HG02759 (cell line): ENCODE results near the gene RAB1B.
A peak's percentile ranks its signal among the peaks of the same experiment; 100 is the strongest.
"Not testable (repeated sequence)": the region's sequence is repeated elsewhere in the genome, so short reads cannot be mapped to it uniquely, and the experiment has no call there.

ENCODE experiments used
- ATAC-seq: cut with Tn5 transposase; IDR thresholded peaks from one replicate; pipeline ENCODE4 v1.9.1; 2021; ENCODE audit warnings: mild to moderate bottlenecking, moderate library complexity; ENCODE audit not compliant: unreplicated experiment

Gene RAB1B

DNA sequence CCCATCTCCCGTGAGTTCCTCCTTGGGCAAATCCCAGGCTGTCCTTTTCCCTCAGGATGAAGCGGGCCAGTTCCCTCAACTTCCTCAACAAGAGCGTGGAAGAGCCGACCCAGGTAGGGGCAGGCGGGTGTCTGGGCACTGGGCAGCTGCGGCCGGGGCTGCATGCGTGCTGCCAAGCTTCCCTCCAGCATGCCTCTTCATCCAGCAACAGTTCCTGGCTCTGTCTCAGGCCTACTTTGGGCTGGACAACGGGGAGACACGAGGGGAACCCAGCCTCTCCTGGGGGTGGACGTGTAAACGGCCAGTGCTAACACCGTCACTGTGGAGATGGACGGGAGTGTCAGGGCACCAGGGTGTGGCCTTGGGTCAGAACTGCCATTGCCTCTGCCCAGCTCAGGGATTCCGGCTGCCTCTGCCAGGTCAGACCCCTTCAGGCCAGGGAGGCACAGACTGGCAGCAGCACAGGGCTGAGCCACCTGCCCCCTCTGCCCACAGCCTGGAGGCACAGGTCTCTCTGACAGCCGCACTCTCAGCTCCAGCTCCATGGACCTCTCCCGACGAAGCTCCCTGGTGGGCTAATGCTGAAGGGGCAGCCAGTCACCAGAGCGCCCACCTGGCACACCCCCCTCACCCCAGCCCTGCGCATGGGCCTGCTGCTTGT lies 1.9 kb upstream of the RAB1B start:
- no peak for ATAC-seq

DNA sequence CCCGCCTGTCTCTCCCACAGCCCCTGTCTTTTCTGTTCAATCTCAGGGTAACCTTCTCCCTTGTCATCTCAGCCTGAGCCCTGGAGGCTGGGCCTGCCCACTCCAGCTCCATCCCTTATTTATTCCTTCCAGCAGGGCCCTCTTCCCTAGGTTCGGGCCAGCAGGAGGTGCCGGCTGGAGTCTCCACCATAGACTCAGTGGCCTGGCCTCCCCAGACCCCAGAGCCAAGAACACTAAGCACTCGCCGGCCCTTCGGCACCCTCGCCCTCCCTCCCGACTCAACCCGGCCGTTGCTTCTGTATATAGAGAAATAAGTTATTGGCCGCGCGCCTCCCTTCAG lies 1.4 kb upstream of the RAB1B start:
- no peak for ATAC-seq

DNA sequence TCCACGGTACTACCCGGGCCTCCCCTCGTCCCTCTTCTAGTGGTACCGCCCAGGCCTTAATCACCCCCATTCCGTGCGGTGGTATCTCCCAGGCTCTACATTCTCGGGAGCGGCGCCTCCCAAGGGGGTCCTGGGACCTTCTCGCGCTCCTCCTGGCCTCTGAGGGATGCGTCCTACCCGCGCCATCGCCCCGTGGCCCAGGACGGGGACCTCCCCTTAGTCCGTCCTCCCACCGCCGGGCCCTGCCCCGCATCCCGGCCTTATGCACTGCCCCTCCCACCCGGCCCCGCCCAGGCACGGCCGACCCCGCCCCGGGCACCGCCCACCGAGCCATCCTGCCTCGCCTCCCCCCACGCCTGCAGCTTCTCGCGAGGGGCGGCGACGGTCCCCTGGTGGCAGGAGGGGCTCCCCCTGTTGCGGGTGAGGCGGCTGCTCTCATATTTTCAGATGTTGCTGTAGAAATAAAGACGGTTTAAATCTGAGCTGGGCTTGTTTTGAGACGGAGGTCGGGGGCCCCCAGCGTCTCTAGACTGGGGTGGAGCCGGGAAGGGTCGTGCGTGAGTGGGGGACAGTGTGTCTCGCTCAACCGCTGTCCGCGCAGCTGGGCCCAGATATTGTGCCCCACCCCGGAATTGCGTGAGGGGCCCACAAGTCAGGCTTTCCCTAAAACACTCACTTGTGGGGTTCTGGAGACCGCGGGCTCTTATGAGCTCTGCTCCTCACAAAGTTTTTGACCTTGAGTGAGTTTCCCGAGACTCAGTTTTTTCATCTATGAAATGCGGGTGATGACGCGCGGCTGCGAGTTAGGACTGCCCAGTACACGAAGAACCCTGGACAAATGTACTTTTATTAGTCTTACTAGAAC lies 828 bp upstream of the RAB1B start:
- ATAC-seq, result peak; percentile 55

DNA sequence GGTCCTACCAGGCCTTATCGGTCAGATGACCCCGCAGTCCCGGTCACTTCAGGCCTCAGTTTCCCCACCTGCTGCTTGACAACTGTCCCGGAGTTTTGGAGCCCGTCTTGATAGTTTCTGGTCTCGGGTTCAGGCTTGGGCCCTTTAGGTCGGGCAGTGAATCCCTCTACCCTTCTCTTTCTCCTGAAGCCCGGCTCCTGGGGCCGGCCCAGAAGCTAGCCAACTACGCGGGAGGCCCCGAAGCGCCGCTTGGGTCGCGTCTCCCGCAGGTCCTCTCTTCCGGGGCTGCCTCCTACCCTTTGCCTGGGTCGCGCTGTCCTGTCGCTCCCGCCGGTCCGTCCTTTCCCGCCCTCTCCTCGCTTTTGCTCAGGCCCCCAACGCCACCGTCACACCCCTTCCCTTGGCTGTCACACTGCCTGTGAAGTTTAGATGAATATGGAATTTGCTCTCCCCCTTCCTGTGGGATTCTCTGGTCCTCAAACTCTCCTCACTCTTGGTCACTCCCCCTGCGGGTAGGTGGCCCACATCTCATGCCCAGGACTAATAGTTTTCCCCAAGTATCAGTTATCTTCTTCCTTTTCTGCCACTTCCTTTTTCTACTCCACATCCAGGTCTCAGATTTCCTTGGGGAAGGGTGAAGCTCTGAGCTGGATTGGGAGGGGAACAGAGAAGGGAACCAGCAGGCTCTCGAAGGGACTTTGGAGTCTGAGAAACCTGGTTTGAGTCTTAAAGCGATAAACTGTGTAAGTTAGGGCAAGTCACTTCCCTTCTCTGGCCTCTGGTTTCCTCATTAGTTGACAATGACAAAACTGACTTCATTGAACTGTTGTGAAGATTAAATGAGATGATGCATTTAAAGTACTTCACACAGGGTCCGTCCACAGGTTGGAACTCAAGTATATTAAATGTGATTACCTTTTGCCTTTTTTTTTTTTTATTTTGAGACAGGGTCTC lies 790 bp downstream of the RAB1B start:
- no peak for ATAC-seq

DNA sequence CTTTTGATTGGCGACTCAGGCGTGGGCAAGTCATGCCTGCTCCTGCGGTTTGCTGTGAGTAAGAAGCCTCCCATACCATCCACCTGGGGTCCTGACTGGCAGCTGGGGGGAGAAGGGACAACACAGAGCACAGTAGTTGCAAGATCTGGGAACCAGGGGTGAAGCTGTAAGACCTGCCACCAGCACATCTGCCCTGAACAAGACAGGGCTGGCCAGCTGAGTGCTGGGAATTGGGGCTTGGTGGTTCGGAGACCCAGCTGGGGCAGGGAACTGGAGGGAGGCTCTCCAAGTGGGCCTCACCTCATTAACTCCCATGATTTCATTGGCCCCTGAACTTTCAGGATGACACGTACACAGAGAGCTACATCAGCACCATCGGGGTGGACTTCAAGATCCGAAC lies 3.4 kb downstream of the RAB1B start:
- ATAC-seq, result no peak

DNA sequence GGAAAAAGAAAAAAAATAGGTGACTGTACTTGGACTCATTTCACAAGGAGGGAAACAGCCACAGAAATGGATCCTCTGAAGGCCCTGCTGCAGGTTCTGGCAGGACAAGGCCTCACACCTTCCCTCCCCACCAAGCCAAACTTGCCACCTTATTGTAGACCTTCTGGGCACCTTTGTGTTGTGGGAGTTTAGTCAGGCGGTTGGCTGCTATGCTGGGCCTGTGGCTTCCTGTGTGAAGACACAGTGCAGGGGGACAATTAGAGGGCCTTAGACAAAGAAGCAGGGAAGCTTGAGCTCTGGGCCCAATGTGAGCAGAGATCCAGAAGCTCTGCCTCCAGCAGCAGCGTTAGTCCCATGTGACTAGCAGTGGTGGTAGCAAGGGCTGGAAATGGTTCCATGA lies 4.2 kb downstream of the RAB1B start:
- ATAC-seq, result no peak

DNA sequence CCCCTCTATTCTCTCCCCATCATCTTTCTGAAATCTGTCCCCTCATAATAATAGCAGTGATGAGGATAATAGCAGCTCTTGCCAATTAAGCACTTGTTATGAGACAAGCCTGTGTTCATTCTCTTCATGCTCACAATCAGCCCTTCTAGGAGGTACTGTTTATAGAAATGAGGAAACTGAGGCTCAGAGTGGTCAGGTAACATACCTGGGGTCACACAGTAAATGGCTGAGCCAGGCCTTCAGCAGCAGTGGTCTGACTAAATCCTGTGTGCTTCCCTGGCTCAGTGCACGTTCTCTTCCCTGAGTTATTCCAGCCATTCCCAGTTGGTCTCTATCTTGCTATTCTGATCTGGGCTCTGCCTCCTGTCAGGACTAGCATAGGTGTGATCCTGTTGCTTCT lies 5.8 kb downstream of the RAB1B start:
- no peak for ATAC-seq

DNA sequence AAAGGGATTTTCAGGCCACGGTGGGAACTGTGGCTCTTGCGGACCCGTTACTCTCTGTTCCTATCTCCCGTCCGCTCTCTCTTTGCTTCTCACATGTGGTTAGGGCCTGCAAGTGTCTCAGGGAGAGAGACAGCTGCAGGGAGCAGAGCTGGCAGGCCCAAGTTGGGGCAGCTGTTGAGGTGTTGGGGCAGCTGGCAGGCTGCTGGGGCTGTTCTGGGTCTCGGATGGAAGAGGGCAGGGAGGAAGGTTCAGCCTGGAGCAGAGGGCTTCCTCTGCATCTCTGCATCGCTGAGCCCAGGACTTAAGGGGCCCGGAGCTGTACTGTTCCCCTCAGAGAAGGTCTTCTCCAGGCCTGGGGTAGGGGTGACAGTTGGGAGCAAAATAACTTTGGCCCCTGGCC lies 7.0 kb downstream of the RAB1B start:
- no peak for ATAC-seq

DNA sequence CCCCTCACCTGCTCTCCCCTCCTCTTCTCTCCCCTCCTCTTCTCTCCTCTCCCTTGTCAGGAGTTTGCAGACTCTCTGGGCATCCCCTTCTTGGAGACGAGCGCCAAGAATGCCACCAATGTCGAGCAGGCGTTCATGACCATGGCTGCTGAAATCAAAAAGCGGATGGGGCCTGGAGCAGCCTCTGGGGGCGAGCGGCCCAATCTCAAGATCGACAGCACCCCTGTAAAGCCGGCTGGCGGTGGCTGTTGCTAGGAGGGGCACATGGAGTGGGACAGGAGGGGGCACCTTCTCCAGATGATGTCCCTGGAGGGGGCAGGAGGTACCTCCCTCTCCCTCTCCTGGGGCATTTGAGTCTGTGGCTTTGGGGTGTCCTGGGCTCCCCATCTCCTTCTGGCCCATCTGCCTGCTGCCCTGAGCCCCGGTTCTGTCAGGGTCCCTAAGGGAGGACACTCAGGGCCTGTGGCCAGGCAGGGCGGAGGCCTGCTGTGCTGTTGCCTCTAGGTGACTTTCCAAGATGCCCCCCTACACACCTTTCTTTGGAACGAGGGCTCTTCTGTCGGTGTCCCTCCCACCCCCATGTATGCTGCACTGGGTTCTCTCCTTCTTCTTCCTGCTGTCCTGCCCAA lies 7.7 kb downstream of the RAB1B start:
- ATAC-seq, result no peak

DNA sequence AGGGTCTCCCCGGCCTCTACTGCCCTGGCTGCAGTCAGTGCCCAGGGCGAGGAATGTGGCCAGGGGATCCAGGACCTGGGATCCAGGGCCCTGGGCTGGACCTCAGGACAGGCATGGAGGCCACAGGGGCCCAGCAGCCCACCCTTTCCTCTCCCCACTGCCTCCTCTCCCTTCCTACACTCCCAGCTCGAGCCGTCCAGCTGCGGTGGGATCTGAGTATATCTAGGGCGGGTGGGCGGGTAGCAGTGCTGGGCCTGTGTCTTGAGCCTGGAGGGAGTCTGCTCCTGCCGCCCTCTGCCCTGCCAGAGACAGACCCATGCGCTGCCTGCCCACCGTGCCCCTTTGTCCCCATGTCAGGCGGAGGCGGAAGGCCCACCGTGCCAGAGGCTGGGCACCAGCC lies 8.2 kb downstream of the RAB1B start:
- ATAC-seq, result not testable (repeated sequence)

DNA sequence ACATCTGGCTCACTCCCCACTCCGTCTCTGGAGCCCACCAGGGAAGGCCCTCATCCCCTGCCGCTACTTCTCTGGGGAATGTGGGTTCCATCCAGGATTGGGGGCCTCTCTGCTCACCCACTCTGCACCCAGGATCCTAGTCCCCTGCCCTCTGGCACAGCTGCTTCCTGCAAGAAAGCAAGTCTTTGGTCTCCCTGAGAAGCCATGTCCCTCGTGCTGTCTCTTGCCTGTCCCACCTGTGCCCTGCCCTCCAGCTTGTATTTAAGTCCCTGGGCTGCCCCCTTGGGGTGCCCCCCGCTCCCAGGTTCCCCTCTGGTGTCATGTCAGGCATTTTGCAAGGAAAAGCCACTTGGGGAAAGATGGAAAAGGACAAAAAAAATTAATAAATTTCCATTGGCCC lies 8.6 kb downstream of the RAB1B start:
- not testable (repeated sequence) for ATAC-seq

DNA sequence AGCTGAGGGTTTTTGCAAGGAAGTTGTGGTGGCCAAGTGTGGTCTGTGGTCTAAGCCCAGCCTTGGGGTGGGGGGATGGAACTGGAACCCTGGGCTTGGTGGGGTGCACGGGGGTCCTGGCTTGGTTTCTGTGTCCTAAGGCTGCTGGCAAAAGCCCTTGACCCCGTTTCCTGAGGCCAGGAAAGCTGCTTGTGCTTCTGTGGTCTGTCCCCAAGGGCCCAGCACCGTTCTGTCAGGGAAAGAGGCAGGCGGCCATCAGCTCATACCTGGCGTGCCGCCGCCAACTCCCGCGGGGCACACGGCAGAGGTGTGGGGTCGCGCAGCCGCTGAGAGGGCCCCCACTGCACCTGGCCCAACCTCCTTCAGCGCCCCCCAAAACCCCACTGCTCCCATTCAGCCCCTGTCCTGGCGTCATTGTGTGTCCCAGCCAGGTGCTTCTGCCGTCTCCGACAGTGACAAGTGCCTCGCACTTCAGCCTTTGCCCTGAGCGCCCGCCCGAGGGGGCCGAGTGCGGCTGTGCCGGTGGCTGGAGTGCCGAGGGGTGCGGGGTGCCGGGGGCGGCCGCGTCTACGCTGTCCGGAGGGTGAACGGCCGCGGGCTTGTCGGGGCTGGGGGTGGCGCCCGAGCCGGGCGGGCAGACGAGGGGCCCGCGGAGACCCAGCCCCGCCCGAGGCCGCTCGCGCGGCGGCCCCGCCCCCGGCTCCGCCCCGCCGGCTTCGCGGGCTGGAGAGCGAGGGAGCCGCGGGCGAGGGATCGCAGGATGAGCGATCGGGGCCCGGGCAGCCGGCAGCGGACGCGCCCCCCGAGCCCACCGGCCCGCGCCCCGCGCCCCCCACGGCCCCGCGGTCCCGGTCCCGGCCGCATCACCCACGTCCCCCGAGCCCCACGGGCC lies 9.3 kb downstream of the RAB1B start, which contains the start of gene CNIH2:
CNIH2 (plus strand) TSS at position 705 of the 892 bp plus-strand sequence. CDS start 282 bp downstream, outside the sequence.
- no peak for ATAC-seq

DNA sequence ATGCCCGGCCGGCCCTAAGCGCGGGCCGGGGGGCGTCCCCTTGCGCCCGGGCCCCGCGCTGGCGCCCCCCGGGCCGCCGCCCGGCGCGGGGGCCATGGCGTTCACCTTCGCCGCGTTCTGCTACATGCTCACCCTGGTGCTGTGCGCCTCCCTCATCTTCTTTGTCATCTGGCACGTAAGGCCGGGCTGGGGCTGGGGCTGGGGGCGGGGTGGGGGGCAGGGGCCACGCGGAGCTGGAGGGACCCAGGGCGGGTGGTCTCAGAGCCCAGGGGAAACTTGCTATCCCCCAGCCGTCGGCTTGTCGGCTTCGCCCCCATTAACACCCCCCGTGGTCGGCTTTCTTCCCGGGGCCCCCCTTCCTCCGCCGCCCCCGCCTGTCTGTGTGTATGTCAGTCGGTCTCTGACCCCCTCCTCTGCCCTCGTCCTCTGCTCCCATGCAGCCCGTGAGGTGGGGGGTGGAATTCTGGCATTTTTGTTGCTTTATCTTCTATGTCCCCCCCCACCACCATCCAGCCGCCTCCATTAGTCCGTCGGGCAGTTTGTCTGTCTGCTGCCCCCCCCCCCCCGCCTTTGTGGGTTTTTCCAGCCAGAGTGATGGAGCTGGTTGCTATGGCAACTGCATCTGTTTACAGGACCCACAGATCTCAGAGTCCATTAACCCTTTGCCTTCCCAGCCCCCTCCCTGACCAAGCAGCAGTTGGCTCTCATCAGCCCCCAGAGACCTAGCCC lies 10.1 kb downstream of the RAB1B start:
- ATAC-seq, result no peak

DNA sequence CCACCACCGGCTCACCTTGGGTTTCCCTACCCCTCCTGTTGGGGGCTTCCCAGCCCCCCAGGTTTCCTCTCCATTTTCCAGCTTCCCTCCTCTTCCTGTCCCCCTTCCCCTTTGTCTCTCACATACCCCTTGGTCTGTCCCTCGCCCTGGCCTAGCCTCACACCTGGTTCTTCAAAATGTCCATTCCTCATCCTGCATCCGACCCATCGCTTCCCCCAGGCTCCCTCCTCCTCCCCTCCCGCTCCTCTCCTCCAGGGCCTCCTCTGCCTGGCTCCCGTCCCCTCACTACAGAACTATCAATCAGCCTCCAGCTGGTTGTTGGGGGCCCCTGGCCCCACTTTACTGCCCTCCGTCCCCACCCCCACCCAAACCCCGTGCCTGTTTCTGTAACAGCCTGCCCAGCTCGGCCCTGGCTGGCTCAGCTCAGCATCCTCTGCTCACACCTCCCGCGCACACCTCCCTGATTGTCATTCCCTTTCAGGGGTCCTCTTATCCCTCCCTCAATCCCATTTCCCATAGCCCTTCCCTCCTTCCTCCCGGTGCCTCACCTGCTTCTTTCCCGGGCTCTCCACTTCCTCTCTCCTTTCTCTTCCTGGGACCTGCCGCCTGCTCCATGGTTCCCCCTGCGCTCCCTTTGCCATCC lies 10.8 kb downstream of the RAB1B start:
- no peak for ATAC-seq

DNA sequence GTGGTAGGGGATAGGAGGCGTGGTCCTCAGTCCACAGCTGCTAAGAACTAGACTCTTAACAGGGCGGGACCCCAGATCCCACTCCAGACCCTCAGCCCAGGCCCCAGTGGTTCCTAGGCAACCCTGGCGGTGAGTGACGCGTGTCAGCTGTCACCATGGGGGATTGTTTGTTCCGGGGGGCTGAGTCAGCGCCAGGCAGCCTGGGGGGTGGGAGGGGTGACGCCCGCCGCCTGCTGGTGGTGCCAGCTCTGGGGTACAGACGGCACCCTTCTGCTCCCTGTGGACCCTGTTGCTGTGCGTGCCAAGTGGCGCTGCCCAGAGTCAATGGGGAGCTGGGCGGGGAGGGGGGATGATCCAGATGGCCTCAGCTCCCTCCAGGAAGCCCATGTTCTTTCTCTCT lies 12.0 kb downstream of the RAB1B start:
- ATAC-seq, result no peak

DNA sequence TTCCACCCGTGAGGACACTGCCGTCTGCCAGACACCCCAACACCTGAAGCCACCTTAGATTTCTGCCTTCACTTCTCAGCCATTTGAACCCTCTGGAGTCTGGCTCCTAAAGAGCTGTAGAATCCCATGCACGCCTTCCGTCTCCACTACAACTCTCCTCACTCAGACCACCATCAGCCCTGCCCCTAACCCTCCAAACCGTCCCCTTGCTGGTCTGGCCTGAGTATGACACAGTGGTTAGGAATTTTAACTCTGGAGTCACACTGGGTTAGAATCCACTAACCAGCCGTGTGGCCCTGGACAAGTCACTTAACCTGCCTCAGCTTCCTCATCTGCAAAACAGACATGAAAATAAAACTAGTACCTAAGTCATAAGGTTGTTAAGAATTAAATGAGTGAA lies 12.6 kb downstream of the RAB1B start:
- ATAC-seq, result no peak

DNA sequence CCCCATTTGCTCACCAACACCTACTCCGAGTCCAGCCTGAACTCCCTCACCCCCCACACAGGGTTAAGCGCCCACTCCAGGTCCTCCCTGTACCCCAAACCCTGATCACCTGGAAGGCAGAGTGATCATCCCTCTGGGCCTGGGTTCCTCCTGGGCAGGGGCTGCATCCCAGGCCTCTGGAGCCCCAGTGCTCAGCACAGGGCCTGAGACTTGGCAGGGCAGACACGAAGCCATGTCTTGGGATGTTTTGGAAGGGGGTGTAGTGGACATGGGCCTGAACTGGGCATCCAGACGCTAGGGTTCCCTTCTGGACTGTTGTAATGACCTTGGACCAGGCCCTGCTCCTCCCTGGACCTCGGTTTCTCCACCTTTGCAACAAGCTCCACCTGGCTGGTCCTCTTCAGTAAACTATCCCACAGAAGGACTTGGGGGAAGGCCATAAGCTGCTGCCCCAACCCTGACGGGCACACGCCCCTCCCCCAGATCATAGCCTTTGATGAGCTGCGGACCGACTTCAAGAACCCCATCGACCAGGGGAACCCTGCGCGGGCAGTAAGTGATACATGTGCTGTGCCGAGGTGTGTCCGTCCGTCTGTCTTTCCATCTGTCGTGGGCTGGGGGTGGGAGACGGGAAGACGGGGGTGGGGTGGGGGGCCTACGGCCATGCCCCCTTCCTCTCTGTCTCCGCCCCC lies 13.5 kb downstream of the RAB1B start:
- peak; percentile 14 for ATAC-seq
